IgD-negative memory B cell (primary cell): ENCODE data around the gene MCF2. TPM values are rescaled to one million over a fixed set of nuclear protein-coding genes. Genes with fewer than 3 reads are reported as not detected.

ENCODE experiments used
- H3K27ac Mint-ChIP-seq, 3 donors: one replicate each; pipeline ENCODE4 v1.8.0; 2020 to 2022; ENCODE audit warnings: mild to moderate bottlenecking in 3 of 3, mixed read lengths in 3 of 3, moderate library complexity in 1 of 3
- H3K27me3 Mint-ChIP-seq: one replicate; pipeline ENCODE4 v1.8.0; 2021; ENCODE audit warnings: mixed read lengths
- H3K36me3 Mint-ChIP-seq: one replicate; pipeline ENCODE4 v1.8.0; 2020; ENCODE audit warnings: mild to moderate bottlenecking, mixed read lengths
- H3K4me1 Mint-ChIP-seq, 3 donors: one replicate each; pipeline ENCODE4 v1.8.0; 2020 to 2022; ENCODE audit warnings: mixed read lengths in 3 of 3, mild to moderate bottlenecking in 1 of 3
- H3K4me3 Mint-ChIP-seq, 4 donors: one replicate each; pipeline ENCODE4 v1.8.0; 2020 to 2022; ENCODE audit warnings: mild to moderate bottlenecking in 4 of 4, mixed read lengths in 4 of 4, moderate library complexity in 3 of 4
- H3K9me3 Mint-ChIP-seq, 3 donors: one replicate each; pipeline ENCODE4 v1.8.0; 2020 to 2021; ENCODE audit warnings: mixed read lengths in 3 of 3, mild to moderate bottlenecking in 1 of 3
- polyA plus RNA-seq: library from polyadenylated mRNA; unstranded; fragments of 300-500 nt; fragmentation: Illumina TruSeq; gene quantifications from one replicate; pipeline ENCODE4 v1.2.3, GENCODE V29; 2021

Gene MCF2, protein sequence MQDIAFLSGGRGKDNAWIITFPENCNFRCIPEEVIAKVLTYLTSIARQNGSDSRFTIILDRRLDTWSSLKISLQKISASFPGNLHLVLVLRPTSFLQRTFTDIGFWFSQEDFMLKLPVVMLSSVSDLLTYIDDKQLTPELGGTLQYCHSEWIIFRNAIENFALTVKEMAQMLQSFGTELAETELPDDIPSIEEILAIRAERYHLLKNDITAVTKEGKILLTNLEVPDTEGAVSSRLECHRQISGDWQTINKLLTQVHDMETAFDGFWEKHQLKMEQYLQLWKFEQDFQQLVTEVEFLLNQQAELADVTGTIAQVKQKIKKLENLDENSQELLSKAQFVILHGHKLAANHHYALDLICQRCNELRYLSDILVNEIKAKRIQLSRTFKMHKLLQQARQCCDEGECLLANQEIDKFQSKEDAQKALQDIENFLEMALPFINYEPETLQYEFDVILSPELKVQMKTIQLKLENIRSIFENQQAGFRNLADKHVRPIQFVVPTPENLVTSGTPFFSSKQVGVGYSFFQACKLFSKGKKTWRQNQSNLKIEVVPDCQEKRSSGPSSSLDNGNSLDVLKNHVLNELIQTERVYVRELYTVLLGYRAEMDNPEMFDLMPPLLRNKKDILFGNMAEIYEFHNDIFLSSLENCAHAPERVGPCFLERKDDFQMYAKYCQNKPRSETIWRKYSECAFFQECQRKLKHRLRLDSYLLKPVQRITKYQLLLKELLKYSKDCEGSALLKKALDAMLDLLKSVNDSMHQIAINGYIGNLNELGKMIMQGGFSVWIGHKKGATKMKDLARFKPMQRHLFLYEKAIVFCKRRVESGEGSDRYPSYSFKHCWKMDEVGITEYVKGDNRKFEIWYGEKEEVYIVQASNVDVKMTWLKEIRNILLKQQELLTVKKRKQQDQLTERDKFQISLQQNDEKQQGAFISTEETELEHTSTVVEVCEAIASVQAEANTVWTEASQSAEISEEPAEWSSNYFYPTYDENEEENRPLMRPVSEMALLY
- not detected for polyA plus RNA-seq

DNA sequence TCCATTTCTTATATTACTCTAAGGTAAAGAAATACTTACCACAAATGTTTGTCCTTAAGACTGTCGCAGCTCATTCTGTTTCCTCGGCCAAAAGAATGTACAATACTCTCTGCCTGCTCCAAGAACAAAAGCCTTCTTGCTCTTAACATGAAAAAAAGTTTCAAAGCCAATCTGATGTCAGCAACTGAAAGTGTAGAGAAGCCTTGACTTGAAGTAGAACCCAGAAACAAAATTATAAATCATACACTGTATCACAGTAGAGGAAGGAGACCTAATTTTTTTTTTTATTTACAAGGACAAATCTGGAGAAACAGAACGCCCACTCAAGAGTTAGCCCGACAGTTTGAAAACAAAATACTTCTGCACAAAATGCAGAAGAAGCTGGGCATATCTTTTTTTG, at the start of gene MCF2:
Gene MCF2, minus strand, starts transcription at position 101 of the 400 bp plus-strand sequence. CDS start 56,423 bp downstream, outside the sequence.
- Mint-ChIP-seq H3K4me3 (no peak within 1 kb of the TSS), H3K27me3 (peaks cover 1% of the 10 kb centered on the region), H3K36me3 (no peaks in the 10 kb centered on the region), H3K9me3 (peaks cover 0 to 2% (median 2%) of the 10 kb centered on the region in 3 donors), H3K4me1 (no peaks in the 10 kb centered on the region), H3K27ac (no peak within 1 kb of the TSS)

- Mint-ChIP-seq H3K36me3 (peaks cover 20% of the 10 kb centered on the region), H3K27me3 (no peaks in the 10 kb centered on the region), H3K27ac (no peak overlapping the region), H3K9me3 (peaks cover 8 to 16% (median 10%) of the 10 kb centered on the region in 3 donors), H3K4me3 (no peak overlapping the region), H3K4me1 (no peaks in the 10 kb centered on the region)
Observed at GRCh38 chrX:139751053-139751452, 43.1 kb upstream of the MCF2 start.

DNA sequence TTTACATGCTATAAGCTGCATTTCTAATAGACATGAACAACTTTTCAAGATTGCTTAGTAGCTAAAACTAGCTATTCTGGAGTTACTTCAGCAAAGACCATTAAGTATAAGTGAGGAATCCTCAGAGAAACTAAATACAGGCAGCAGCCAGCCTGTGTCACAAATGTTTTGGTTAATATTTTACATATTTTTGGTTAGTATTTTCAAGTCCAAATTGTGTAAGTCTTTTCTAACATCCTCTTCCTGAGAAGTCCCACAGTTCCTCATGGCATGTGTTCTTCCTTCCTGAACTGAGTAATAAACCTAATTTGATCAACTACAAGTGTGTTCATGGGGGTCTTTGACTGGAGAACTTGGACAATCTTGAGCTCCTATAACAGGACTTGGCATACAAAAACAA, 42.4 kb upstream of the MCF2 start:
- H3K27me3 Mint-ChIP-seq: no peaks in the 10 kb centered on the region
- H3K36me3 Mint-ChIP-seq: peaks cover 18% of the 10 kb centered on the region
- H3K27ac Mint-ChIP-seq: no peak overlapping the region
- H3K9me3 Mint-ChIP-seq: peaks cover 8 to 16% (median 10%) of the 10 kb centered on the region in 3 donors
- no peak overlapping the region for H3K4me3 Mint-ChIP-seq
- H3K4me1 Mint-ChIP-seq: no peaks in the 10 kb centered on the region

GRCh38 chrX:139739138-139739537, 31.2 kb upstream of the MCF2 start:
- H3K27me3 Mint-ChIP-seq: no peaks in the 10 kb centered on the region

GRCh38 chrX:139738581-139738980, 30.6 kb upstream of the MCF2 start:
- Mint-ChIP-seq H3K4me1 (no peaks in the 10 kb centered on the region), H3K4me3 (no peak overlapping the region), H3K9me3 (no peaks in the 10 kb centered on the region), H3K36me3 (peaks cover 6% of the 10 kb centered on the region), H3K27me3 (no peaks in the 10 kb centered on the region), H3K27ac (no peak overlapping the region)

More at GRCh38 chrX:139739138-139739537, 31.2 kb upstream of the MCF2 start:
- Mint-ChIP-seq H3K4me1 (no peaks in the 10 kb centered on the region), H3K36me3 (peaks cover 6% of the 10 kb centered on the region), H3K4me3 (no peak overlapping the region), H3K27ac (no peak overlapping the region), H3K9me3 (no peaks in the 10 kb centered on the region)

DNA sequence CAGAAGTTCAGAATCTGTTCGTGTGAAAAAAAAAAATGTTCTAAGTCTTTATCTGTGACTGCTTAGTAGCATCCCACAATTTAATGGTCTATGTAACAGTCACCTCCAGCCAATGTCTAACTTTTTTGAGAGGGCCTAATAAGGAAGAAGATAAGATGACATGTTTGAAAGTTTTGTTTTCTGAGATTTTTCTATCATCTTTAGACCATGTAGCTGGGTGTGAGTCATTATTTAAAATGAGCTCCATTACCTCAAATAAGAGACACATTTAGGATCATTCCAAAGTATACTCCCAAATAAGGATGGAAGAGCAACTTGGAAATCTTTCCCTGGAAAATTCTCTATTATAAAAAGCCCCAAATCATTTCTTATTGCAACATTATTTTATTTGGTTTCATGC, 28.2 kb upstream of the MCF2 start:
- Mint-ChIP-seq H3K4me3 (no peak overlapping the region), H3K4me1 (no peaks in the 10 kb centered on the region), H3K27me3 (no peaks in the 10 kb centered on the region), H3K27ac (no peak overlapping the region), H3K9me3 (no peaks in the 10 kb centered on the region), H3K36me3 (peaks cover 6% of the 10 kb centered on the region)

DNA sequence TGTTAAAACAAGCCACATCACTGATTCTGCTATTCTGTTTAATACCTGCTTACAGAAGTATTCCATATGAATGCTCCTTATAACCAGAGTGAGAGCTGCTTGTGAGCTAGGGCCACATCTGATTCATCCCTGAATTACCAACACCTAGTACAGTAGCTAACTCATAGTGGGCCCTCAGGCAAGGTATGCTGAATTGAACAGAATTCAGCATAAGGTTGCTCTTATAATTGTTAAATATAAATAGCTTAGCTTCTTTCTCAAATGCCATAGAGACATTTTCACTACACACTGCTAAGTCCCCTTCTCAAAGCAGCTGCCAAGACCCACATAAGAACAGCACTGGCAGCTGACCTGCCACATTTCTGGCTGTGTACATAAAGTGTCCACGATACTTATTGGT, 27.0 kb upstream of the MCF2 start:
- peaks cover 6% of the 10 kb centered on the region for H3K36me3 Mint-ChIP-seq
- H3K9me3 Mint-ChIP-seq: no peaks in the 10 kb centered on the region
- H3K27me3 Mint-ChIP-seq: no peaks in the 10 kb centered on the region
- no peak overlapping the region for H3K27ac Mint-ChIP-seq
- H3K4me1 Mint-ChIP-seq: no peaks in the 10 kb centered on the region
- H3K4me3 Mint-ChIP-seq: no peak overlapping the region

GRCh38 chrX:139725720-139726119, 17.8 kb upstream of the MCF2 start:
- no peaks in the 10 kb centered on the region for H3K4me1 Mint-ChIP-seq
- H3K27ac Mint-ChIP-seq: no peak overlapping the region
- peaks cover 2% of the 10 kb centered on the region for H3K36me3 Mint-ChIP-seq
- no peaks in the 10 kb centered on the region for H3K9me3 Mint-ChIP-seq
- no peaks in the 10 kb centered on the region for H3K27me3 Mint-ChIP-seq
- H3K4me3 Mint-ChIP-seq: no peak overlapping the region

GRCh38 chrX:139724626-139725025, 16.7 kb upstream of the MCF2 start:
- peaks cover 2% of the 10 kb centered on the region for H3K36me3 Mint-ChIP-seq
- no peak overlapping the region for H3K27ac Mint-ChIP-seq
- no peaks in the 10 kb centered on the region for H3K27me3 Mint-ChIP-seq
- H3K4me3 Mint-ChIP-seq: no peak overlapping the region
- H3K4me1 Mint-ChIP-seq: no peaks in the 10 kb centered on the region
- no peaks in the 10 kb centered on the region for H3K9me3 Mint-ChIP-seq

- Mint-ChIP-seq H3K36me3 (no peaks in the 10 kb centered on the region), H3K27ac (no peak overlapping the region), H3K4me3 (no peak overlapping the region), H3K4me1 (no peaks in the 10 kb centered on the region), H3K27me3 (no peaks in the 10 kb centered on the region), H3K9me3 (no peaks in the 10 kb centered on the region)
Observed at GRCh38 chrX:139720979-139721378, 13.0 kb upstream of the MCF2 start.

GRCh38 chrX:139720136-139720535, 12.2 kb upstream of the MCF2 start:
- Mint-ChIP-seq H3K4me1 (no peaks in the 10 kb centered on the region), H3K9me3 (no peaks in the 10 kb centered on the region), H3K4me3 (no peak overlapping the region), H3K36me3 (no peaks in the 10 kb centered on the region), H3K27me3 (no peaks in the 10 kb centered on the region), H3K27ac (no peak overlapping the region)

DNA sequence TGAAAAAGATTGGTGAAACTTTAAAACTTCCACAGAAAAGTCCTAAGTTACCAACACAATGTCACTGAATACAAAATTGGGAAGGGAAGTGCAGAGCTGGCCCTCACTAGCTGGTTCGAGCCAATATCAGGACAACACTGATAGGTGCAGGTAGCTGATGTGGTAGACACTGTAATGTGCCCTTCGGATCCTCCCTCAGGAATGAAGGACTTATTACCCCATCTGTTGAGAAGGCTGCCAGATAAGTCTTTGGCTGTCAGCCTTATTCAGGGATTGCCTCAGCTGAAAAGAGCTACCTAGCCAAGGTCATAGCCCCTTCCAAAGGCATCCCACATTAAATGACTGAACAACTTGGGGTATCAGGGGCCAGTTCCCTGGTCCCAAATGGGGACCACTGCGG, 5.3 kb downstream of the MCF2 start:
- peaks cover 0 to 4% (median 2%) of the 10 kb centered on the region in 3 donors for H3K9me3 Mint-ChIP-seq
- H3K4me3 Mint-ChIP-seq: no peak overlapping the region
- H3K27me3 Mint-ChIP-seq: peaks cover 1% of the 10 kb centered on the region
- H3K36me3 Mint-ChIP-seq: peaks cover 4% of the 10 kb centered on the region
- H3K4me1 Mint-ChIP-seq: peaks cover 0 to 1% (median 0%) of the 10 kb centered on the region in 3 donors
- H3K27ac Mint-ChIP-seq: no peak overlapping the region

GRCh38 chrX:139692908-139693307, 15.1 kb downstream of the MCF2 start:
- H3K4me3 Mint-ChIP-seq: no peak overlapping the region
- peaks cover 0 to 2% (median 0%) of the 10 kb centered on the region in 3 donors for H3K4me1 Mint-ChIP-seq
- peaks cover 11% of the 10 kb centered on the region for H3K27me3 Mint-ChIP-seq
- H3K36me3 Mint-ChIP-seq: peaks cover 2% of the 10 kb centered on the region
- H3K27ac Mint-ChIP-seq: no peak overlapping the region
- peaks cover 0 to 3% (median 0%) of the 10 kb centered on the region in 3 donors for H3K9me3 Mint-ChIP-seq

DNA sequence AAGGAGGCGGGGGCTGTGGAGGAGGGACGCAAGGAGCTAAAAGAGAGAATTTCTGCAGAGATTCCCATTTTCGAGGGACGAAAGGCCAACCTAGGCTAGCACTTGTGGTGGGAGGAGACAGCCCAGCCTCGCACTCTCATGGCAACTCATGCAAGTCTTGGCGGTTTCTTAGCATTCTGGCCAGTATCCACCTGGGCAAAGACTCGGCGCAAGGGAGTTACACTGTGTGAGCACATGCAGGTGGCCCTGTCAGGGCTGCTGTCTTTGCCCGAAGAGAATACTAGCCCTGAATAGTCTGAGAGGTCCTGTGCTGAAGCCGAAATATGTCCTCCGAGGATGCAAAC, 15.5 kb downstream of the MCF2 start:
- Mint-ChIP-seq H3K27ac (no peak overlapping the region), H3K27me3 (peaks cover 11% of the 10 kb centered on the region), H3K9me3 (peaks cover 0 to 3% (median 0%) of the 10 kb centered on the region in 3 donors), H3K4me1 (peaks cover 0 to 2% (median 0%) of the 10 kb centered on the region in 3 donors), H3K4me3 (peak overlapping the region in 1 of 4 donors; percentile 9), H3K36me3 (peaks cover 2% of the 10 kb centered on the region)

DNA sequence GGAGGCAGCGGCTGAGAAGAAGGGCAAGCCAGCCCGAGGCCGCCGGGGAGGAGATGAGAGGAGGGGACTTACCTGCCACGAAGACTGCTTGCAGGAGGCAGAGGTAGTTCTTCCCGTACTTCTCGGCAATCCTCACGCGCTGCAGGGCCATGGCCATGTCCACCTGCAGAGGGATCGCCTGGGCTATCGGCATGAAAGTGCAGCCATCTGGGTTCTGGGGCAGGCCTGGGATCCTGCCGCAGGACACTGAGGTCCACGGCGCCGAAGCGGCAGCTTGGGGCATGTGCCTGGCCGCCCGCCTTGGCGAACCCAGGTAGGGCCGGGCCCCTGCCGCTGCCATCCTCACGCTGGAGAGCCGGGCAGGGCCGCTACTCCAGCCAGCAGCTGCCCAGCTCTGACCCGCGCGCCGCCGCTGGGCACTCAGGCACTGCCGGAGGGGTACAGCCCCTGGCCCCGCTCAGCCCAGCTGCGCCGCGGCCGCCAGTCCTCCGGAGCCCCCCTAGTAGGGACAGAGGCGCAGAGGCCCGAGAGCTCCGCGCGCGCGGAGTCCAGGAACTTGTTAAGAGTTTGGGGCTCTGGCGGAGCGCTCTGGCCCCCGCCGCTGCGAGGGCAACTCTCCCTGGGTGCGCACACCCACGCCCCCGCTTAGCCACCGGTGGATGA, 16.0 kb downstream of the MCF2 start:
- peaks cover 0 to 3% (median 0%) of the 10 kb centered on the region in 3 donors for H3K9me3 Mint-ChIP-seq
- H3K4me3 Mint-ChIP-seq: peak overlapping the region in 1 of 4 donors; percentile 38
- H3K27ac Mint-ChIP-seq: no peak overlapping the region
- peaks cover 0 to 2% (median 0%) of the 10 kb centered on the region in 3 donors for H3K4me1 Mint-ChIP-seq
- H3K27me3 Mint-ChIP-seq: peaks cover 11% of the 10 kb centered on the region
- peaks cover 2% of the 10 kb centered on the region for H3K36me3 Mint-ChIP-seq
